Hepatocyte (in vitro differentiated cells): ENCODE data around the gene TMEM117. TPM values are rescaled to one million over a fixed set of nuclear protein-coding genes. Genes with fewer than 3 reads are reported as not detected.

Experiments
- DNase-seq: peaks from one replicate; pipeline ENCODE4 v3.0.0-alpha.2; 2016; ENCODE audit warnings: low spot score
- H2AFZ ChIP-seq: fragments of 200-600 bp; sonication (generic); 2 replicates; pipeline ENCODE4 v1.6.0; 2016; ENCODE audit warnings: antibody characterized with exemption, mild to moderate bottlenecking
- H3K27ac ChIP-seq: fragments of 200-600 bp; sonication (generic); 2 replicates; pipeline ENCODE4 v1.5.1; 2016; ENCODE audit warnings: mild to moderate bottlenecking
- H3K27me3 ChIP-seq: fragments of 200-600 bp; sonication (generic); 2 replicates; pipeline ENCODE4 v1.6.1; 2016
- H3K36me3 ChIP-seq: fragments of 200-600 bp; sonication (generic); replicated peaks from 2 replicates; pipeline ENCODE4 v1.5.1; 2016; ENCODE audit warnings: low read depth; ENCODE audit not compliant: insufficient read depth
- H3K4me1 ChIP-seq: fragments of 200-600 bp; sonication (generic); 2 replicates; pipeline ENCODE4 v1.5.1; 2016; ENCODE audit warnings: mild to moderate bottlenecking, moderate library complexity; ENCODE audit not compliant: insufficient read depth
- H3K4me2 ChIP-seq: fragments of 200-600 bp; sonication (generic); 2 replicates; pipeline ENCODE4 v1.6.0; 2016
- H3K4me3 ChIP-seq: fragments of 200-600 bp; sonication (generic); 2 replicates; pipeline ENCODE4 v1.5.1; 2016; ENCODE audit warnings: mild to moderate bottlenecking
- H3K79me2 ChIP-seq: fragments of 200-600 bp; sonication (generic); 2 replicates; pipeline ENCODE4 v1.6.0; 2017; ENCODE audit warnings: mild to moderate bottlenecking
- H3K9me2 ChIP-seq: fragments of 200-600 bp; sonication (generic); replicated peaks from 2 replicates; pipeline ENCODE4 v1.6.0; 2017; ENCODE audit warnings: mild to moderate bottlenecking; ENCODE audit not compliant: insufficient read depth
- H3K9me3 ChIP-seq: fragments of 200-600 bp; sonication (generic); 2 replicates; pipeline ENCODE4 v1.5.1; 2016; ENCODE audit warnings: low read depth, mild to moderate bottlenecking
- H4K20me1 ChIP-seq: fragments of 200-600 bp; sonication (generic); 2 replicates; pipeline ENCODE4 v1.6.0; 2016; ENCODE audit warnings: mild to moderate bottlenecking; ENCODE audit not compliant: insufficient read depth, poor library complexity, severe bottlenecking
- EZH2 ChIP-seq: fragments of 200-600 bp; sonication (generic); IDR thresholded peaks from 2 replicates; pipeline ENCODE4 v1.6.1; 2016; ENCODE audit warnings: antibody characterized with exemption, mild to moderate bottlenecking, borderline replicate concordance
- EZH2phosphoT487 ChIP-seq: fragments of 200-600 bp; sonication (generic); IDR thresholded peaks from one replicate; pipeline ENCODE4 v1.6.1; 2018; ENCODE audit warnings: antibody characterized with exemption, mild to moderate bottlenecking, low read depth, moderate library complexity; ENCODE audit not compliant: unreplicated experiment, severe bottlenecking
- WGBS: methylation state at CpG from one replicate; pipeline ENCODE4 v1.1.6; 2016; ENCODE audit warnings: low lambda C conversion rate; ENCODE audit errors: missing lambda C conversion rate; 5-methylcytosine and 5-hydroxymethylcytosine counted together
- polyA plus RNA-seq: library from polyadenylated mRNA; unstranded; fragments of >200 nt; fragmentation: Nextera tagmentation; extraction: Ambion mirVana; gene quantifications from 2 replicates; pipeline ENCODE4 v1.2.1, GENCODE V29; 2016
- total RNA-seq: library from RNA; depleted of rRNA; stranded (reverse); fragments of >200 nt; gene quantifications from 2 replicates; pipeline ENCODE4 v1.2.3, GENCODE V29; 2014
- TF ChIP-seq, protein P1 (sequence below): fragments of 200-600 bp; sonication (generic); IDR thresholded peaks from 2 replicates; pipeline ENCODE4 v1.5.1; 2016; ENCODE audit warnings: antibody characterized with exemption, mild to moderate bottlenecking; ENCODE audit not compliant: poor library complexity

Gene TMEM117
- 45.4 and 47.1 TPM in 2 replicates for total RNA-seq
- 12.4 and 15.6 TPM in 2 replicates for polyA plus RNA-seq

DNA sequence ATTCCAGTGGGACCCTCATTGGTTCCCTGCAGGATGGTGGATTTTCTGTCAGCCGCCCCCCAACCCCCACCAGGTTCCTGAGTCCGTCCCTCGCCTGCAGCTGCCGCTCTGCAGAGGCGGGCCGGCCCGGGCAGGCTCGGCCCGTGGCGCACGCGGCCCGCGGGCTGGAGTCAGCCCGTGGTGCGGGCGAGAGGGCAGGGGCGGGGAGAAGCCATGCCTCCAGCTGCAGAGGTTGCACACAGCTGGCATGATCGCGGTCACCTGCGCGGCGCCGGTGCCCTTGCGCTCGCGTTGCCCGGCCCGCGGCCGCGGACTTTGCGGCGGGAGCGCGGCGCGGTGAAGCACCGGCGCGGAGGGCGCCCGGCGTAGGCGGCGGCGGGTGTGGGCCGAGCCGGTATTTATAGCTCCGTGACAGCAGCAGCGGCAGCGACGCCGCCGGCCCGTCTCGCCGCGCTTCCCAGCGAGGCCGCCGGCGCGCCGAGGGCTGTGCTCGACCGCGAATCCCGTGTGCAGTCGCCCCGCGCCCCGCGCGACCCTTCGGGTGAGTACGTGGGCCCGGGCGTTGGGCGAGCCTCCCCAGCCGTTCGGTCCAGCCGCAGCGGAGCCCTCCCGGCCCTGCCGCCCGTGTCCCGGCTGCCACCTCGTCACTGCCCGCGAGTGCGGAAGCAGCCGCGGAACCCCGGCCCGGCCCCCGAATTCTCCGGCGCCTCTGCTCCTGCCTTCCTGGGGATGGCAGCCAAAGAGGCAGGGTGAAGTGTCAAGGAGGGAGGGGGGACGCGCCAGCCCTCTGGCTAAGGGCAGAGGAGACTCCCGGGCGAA, at the start of gene TMEM117:
Gene TMEM117, plus strand, starts transcription at position 426 of the 819 bp plus-strand sequence.
- peak within 1 kb of the TSS; percentile 92 for H3K4me3 ChIP-seq
- DNase-seq = peak; percentile 82
- peak within 1 kb of the TSS; percentile 100 for H3K27ac ChIP-seq
- H3K79me2 ChIP-seq = peaks cover 45% of the 10 kb centered on the region
- H4K20me1 ChIP-seq = no peaks in the 10 kb centered on the region
- no peaks in the 10 kb centered on the region for H3K9me2 ChIP-seq
- no peaks in the 10 kb centered on the region for H3K36me3 ChIP-seq
- H3K27me3 ChIP-seq = no peaks in the 10 kb centered on the region
- peaks cover 14% of the 10 kb centered on the region for H3K4me1 ChIP-seq
- H3K4me2 ChIP-seq = peak within 1 kb of the TSS; percentile 89
- peak within 1 kb of the TSS; percentile 76 for H2AFZ ChIP-seq
- TF ChIP-seq, protein P1, sequence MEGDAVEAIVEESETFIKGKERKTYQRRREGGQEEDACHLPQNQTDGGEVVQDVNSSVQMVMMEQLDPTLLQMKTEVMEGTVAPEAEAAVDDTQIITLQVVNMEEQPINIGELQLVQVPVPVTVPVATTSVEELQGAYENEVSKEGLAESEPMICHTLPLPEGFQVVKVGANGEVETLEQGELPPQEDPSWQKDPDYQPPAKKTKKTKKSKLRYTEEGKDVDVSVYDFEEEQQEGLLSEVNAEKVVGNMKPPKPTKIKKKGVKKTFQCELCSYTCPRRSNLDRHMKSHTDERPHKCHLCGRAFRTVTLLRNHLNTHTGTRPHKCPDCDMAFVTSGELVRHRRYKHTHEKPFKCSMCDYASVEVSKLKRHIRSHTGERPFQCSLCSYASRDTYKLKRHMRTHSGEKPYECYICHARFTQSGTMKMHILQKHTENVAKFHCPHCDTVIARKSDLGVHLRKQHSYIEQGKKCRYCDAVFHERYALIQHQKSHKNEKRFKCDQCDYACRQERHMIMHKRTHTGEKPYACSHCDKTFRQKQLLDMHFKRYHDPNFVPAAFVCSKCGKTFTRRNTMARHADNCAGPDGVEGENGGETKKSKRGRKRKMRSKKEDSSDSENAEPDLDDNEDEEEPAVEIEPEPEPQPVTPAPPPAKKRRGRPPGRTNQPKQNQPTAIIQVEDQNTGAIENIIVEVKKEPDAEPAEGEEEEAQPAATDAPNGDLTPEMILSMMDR = no peak
- no peak for TF ChIP-seq EZH2
- TF ChIP-seq EZH2phosphoT487 = no peak
- WGBS = under 1% methylated on average over 58 of the region's 103 CpGs
- no peaks in the 10 kb centered on the region for H3K9me3 ChIP-seq

- Histone ChIP-seq H3K79me2 (no peaks in the 10 kb centered on the region), H3K9me3 (no peaks in the 10 kb centered on the region), H3K4me2 (no peak overlapping the region), H3K9me2 (no peaks in the 10 kb centered on the region), H4K20me1 (no peaks in the 10 kb centered on the region), H3K36me3 (no peaks in the 10 kb centered on the region), H3K4me3 (no peak overlapping the region), H3K4me1 (no peaks in the 10 kb centered on the region), H2AFZ (no peak overlapping the region), H3K27me3 (no peaks in the 10 kb centered on the region), H3K27ac (no peak overlapping the region)
- DNase-seq = no peak
- TF ChIP-seq, protein P1 = no peak
- no peak for TF ChIP-seq EZH2phosphoT487
- no peak for TF ChIP-seq EZH2
Measured at GRCh38 chr12:43786899-43787693, 48.8 kb upstream of the TMEM117 start.

DNA sequence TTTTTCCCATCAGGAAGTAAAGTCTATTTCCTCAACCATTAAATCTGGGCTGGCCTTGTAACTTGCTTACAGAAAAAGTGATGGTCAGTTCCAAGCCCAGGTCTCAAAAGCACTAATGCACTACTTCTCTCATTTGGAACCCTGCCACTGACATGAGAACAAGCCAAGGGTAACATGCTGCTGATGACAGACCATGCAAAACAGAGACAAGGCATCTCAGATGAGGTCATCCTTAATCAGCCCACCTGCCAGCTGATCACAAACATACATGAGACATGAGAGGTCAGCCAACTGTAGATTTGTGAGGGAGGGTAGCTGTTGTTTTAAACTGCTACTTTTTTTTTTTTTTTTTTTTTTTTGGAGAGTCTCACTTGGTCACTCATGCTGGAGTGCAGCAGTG, 45.9 kb upstream of the TMEM117 start:
- H2AFZ ChIP-seq = no peak overlapping the region
- no peak overlapping the region for H3K4me2 ChIP-seq
- H3K4me3 ChIP-seq = no peak overlapping the region
- H3K4me1 ChIP-seq = no peaks in the 10 kb centered on the region
- no peaks in the 10 kb centered on the region for H3K9me2 ChIP-seq
- TF ChIP-seq, protein P1 = no peak
- TF ChIP-seq EZH2 (no peak), EZH2phosphoT487 (no peak)
- no peaks in the 10 kb centered on the region for H3K27me3 ChIP-seq
- no peaks in the 10 kb centered on the region for H3K79me2 ChIP-seq
- no peak for DNase-seq
- no peaks in the 10 kb centered on the region for H3K9me3 ChIP-seq
- no peaks in the 10 kb centered on the region for H4K20me1 ChIP-seq
- no peaks in the 10 kb centered on the region for H3K36me3 ChIP-seq
- no peak overlapping the region for H3K27ac ChIP-seq
